SH-SY5Y (cell line): Measurements from ENCODE around the gene ANKMY1.

Experiments
- GATA2 ChIP-seq: IDR thresholded peaks from 2 replicates; pipeline ENCODE4 v1.6.1; 2011; ENCODE audit warnings: mild to moderate bottlenecking, low read depth, low read length
- GATA3 ChIP-seq: IDR thresholded peaks from 2 replicates; pipeline ENCODE4 v1.6.1; 2011; ENCODE audit warnings: low read depth, mild to moderate bottlenecking, low read length, moderate library complexity

- TF ChIP-seq GATA2, result no peak
- no peak for TF ChIP-seq GATA3
Observed at GRCh38 chr2:240588006-240588655, 30.3 kb upstream of the ANKMY1 start.
